ENCODE data around the gene BTG3.

DNA sequence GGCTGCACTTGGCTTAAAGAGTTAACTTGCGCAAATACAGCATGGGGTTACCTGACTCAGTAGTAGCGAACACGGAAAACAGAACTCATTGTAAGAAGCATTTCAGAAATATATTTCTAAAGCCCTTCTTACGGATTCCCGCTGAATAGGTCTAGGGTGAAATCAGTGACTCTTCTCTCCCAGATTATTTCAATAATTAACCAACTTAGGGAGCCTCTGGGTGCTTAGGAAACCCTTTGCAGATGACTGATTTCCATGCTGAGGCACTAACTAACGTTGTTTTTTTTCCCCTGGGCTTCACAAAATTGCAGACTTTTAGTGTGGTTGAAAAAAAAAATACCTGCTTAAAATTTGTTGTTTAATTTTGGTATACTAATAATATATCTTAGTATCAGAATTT lies 40.3 kb downstream of the BTG3 start:
- TF ChIP-seq, protein P1, sequence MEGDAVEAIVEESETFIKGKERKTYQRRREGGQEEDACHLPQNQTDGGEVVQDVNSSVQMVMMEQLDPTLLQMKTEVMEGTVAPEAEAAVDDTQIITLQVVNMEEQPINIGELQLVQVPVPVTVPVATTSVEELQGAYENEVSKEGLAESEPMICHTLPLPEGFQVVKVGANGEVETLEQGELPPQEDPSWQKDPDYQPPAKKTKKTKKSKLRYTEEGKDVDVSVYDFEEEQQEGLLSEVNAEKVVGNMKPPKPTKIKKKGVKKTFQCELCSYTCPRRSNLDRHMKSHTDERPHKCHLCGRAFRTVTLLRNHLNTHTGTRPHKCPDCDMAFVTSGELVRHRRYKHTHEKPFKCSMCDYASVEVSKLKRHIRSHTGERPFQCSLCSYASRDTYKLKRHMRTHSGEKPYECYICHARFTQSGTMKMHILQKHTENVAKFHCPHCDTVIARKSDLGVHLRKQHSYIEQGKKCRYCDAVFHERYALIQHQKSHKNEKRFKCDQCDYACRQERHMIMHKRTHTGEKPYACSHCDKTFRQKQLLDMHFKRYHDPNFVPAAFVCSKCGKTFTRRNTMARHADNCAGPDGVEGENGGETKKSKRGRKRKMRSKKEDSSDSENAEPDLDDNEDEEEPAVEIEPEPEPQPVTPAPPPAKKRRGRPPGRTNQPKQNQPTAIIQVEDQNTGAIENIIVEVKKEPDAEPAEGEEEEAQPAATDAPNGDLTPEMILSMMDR (IDR thresholded peaks at IDR 0.05) = no peak
- TF ChIP-seq POLR2A (IDR thresholded peaks at IDR 0.05) = no peak

Data from Peyer's patch (tissue), 4 donors.